Vagina (tissue), 2 donors: ENCODE measurements around the gene CFAP74. TPM values are rescaled to one million over a fixed set of nuclear protein-coding genes. Genes with fewer than 3 reads are reported as not detected.

Experiments used
- DNase-seq, 2 donors: peaks; one replicate each; pipeline ENCODE4 v3.0.0-alpha.2; 2017; ENCODE audit errors: extremely low spot score in 2 of 2
- H3K27ac ChIP-seq: fragments of 200-600 bp; sonication (generic); one replicate; pipeline ENCODE4 v1.5.1; 2019
- H3K27me3 ChIP-seq: fragments of 200-600 bp; sonication (generic); one replicate; pipeline ENCODE4 v1.5.1; 2019
- H3K36me3 ChIP-seq, 2 donors: fragments of 200-600 bp; sonication (generic); one replicate each; pipeline ENCODE4 v1.5.1; 2017 to 2019
- H3K4me1 ChIP-seq: fragments of 200-600 bp; sonication (generic); one replicate; pipeline ENCODE4 v1.5.1; 2019
- H3K4me3 ChIP-seq, 2 donors: fragments of 200-600 bp; sonication (generic); 1 replicate in 1 of 2; 2 replicates in 1 of 2; pipeline ENCODE4 v1.5.1; 2016 to 2019
- H3K9me3 ChIP-seq: fragments of 200-600 bp; sonication (generic); one replicate; pipeline ENCODE4 v1.5.1; 2019
- POLR2A ChIP-seq, 2 donors: fragments of 450-650 bp; IDR thresholded peaks; one replicate each; pipeline ENCODE4 v1.6.1; 2017; ENCODE audit warnings: antibody characterized with exemption in 2 of 2, mild to moderate bottlenecking in 2 of 2, moderate library complexity in 2 of 2
- POLR2AphosphoS5 ChIP-seq, 2 donors: sonication (generic); formaldehyde crosslinking; IDR thresholded peaks; one replicate each; pipeline ENCODE4 v1.9.0; 2017; ENCODE audit warnings: antibody characterized with exemption in 2 of 2, mild to moderate bottlenecking in 2 of 2, low read depth in 1 of 2; ENCODE audit not compliant: insufficient read depth in 1 of 2
- intact Hi-C: fragments of 100-400 bp; cut with DNase I; formaldehyde crosslinking; loops from one replicate; pipeline ENCODE4 v1.15.1; 2023
- total RNA-seq: library from RNA; depleted of rRNA; stranded (reverse); fragments of >200 nt; gene quantifications from one replicate; pipeline ENCODE4 v1.2.3, GENCODE V29; 2016
- TF ChIP-seq, protein P1 (sequence below), 3 experiments: fragments of 450-650 bp in 2 of 3; fragments of 200-600 bp in 1 of 3; sonication (generic) in 1 of 3; IDR thresholded peaks; one replicate each; pipeline ENCODE4 v1.5.1; 2017 to 2019; ENCODE audit warnings: antibody characterized with exemption in 3 of 3, mild to moderate bottlenecking in 2 of 3, moderate library complexity in 2 of 3

CFAP74 gene
- total RNA-seq, 1 donor from 2014 or later: not detected

DNA sequence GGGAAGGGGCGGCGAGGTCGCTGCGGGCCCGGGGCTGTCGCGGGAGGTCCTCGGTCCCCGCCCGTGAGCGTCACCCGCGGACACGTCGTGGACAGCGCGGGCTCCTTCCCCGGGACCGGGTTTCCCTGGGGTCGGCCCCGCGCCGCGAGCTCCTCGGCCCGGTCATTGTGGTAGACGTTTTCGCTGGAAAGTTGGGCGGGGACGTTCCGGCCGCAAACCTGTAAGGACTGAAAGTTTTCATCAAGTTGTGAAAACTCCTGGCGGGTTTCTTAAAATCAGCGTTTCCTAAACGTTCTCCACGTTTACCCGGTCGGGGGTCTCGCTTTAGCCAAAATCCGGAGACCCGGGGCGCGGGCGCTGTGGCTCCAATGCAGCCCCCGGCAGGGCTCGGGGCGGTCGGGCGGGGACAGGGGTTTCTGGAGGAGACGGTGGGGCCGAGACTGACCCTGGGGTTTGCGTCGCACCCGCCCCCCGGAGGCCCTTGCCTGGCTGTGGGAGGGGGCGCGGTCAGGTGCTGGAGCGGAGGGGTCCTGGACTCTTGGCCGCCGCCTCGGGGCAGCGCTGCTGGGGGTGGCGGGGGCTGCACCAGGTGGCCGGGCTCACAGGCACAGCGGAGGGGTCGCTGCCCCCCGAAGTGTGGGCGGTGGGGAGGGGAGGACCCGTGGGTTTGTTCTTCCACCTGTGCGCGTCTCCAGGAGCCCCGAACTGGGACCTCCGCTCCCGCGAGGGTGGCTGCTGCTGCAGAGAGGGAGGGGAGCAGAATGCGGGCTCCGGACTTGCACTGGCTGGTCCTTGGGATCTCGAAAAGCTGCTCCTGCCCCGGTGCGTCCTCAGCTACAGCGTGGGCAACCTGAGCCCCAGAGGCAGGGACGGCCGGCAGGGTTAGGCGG, 47.5 kb upstream of the CFAP74 start:
- H3K36me3 ChIP-seq: no peaks in the 10 kb centered on the region
- TF ChIP-seq POLR2A (IDR thresholded peaks at IDR 0.05) (no peak), POLR2AphosphoS5 (IDR thresholded peaks at IDR 0.05; ENCODE audit: insufficient read depth in 1 of 2, low read depth in 1 of 2) (no peak)
- TF ChIP-seq, protein P1, sequence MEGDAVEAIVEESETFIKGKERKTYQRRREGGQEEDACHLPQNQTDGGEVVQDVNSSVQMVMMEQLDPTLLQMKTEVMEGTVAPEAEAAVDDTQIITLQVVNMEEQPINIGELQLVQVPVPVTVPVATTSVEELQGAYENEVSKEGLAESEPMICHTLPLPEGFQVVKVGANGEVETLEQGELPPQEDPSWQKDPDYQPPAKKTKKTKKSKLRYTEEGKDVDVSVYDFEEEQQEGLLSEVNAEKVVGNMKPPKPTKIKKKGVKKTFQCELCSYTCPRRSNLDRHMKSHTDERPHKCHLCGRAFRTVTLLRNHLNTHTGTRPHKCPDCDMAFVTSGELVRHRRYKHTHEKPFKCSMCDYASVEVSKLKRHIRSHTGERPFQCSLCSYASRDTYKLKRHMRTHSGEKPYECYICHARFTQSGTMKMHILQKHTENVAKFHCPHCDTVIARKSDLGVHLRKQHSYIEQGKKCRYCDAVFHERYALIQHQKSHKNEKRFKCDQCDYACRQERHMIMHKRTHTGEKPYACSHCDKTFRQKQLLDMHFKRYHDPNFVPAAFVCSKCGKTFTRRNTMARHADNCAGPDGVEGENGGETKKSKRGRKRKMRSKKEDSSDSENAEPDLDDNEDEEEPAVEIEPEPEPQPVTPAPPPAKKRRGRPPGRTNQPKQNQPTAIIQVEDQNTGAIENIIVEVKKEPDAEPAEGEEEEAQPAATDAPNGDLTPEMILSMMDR (IDR thresholded peaks at IDR 0.05): no peak
- intact Hi-C loops: no loop called here
- H3K27me3 ChIP-seq: no peaks in the 10 kb centered on the region
- H3K9me3 ChIP-seq: no peaks in the 10 kb centered on the region
- H3K4me1 ChIP-seq: peaks cover 26% of the 10 kb centered on the region
- peak overlapping the region; percentile 55 for H3K27ac ChIP-seq
- peak overlapping the region; percentile 56 to 67 for H3K4me3 ChIP-seq
- DNase-seq: no peak

DNA sequence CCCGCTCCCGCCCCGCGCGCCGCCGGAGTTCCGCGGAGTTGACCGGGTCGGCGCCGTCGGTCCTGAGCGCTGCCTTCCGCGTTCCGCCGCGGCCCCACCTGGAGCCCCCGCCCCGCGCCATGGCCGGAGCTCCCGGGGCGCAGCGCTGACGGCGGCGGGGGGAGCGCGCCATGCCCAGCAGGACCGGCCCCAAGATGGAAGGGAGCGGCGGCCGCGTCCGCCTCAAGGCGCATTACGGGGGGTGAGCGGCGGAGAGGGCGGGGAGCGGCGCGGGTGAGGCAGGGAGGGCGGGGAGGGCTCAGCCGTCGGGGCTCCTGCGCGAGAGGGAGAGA, 46.8 kb upstream of the CFAP74 start:
- TF ChIP-seq POLR2AphosphoS5 (IDR thresholded peaks at IDR 0.05; ENCODE audit: insufficient read depth in 1 of 2, low read depth in 1 of 2): no peak
- TF ChIP-seq, protein P1 (IDR thresholded peaks at IDR 0.05): no peak
- no peak for TF ChIP-seq POLR2A (IDR thresholded peaks at IDR 0.05)
- H3K27me3 ChIP-seq: no peaks in the 10 kb centered on the region
- intact Hi-C loops: no loop called here

DNA sequence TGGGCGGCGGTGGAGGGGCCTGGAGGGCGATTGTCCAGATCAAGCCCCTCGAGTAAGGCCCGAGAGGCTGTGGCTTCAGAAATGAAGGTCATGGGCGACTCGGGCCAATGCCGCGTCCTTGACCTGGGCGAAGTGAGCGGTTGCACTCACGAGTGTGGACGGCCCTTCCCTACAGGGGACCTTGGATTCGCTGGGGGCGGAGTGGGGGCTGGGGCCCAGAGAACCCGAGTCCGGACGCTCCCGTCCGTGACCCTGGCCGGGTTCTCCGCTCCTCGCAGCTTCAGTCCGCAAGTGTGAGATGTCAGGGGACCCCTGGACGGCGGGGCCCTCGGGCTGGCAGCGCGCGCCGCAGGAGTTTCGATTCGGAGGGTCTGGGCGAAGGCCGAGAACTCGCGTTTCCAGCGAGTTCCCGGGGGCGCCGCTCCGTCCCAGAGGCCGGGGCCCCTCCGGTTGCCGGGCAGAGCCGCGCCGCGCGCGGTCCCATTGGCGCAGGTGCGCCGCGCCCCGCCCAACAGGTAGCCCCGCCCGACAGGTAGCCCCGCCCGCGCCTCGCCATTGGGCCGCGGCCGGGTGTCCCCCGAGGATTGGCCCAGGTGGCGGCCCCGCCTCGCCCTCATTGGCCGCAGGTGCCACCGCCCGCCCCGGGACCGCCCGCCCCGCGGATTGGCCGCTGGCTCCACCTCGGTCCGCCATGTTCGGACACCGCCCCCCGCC, 46.3 kb upstream of the CFAP74 start, which contains the start of gene PRKCZ:
PRKCZ (plus strand) TSS at position 694 of the 714 bp plus-strand sequence. CDS start 220 bp downstream, outside the sequence.
- intact Hi-C loops: loop anchor here (5.0 kb wide), 1 partner anchor 88 kb away; no protein-coding TSS in a partner anchor
- Histone ChIP-seq H3K9me3 (no peaks in the 10 kb centered on the region), H3K27ac (peak within 1 kb of the TSS; percentile 55), H3K27me3 (no peaks in the 10 kb centered on the region), H3K4me3 (peak within 1 kb of the TSS; percentile 56 to 67), H3K36me3 (no peaks in the 10 kb centered on the region), H3K4me1 (peaks cover 38% of the 10 kb centered on the region)
- TF ChIP-seq, protein P1 (IDR thresholded peaks at IDR 0.05): no peak
- TF ChIP-seq POLR2A (IDR thresholded peaks at IDR 0.05) (no peak), POLR2AphosphoS5 (IDR thresholded peaks at IDR 0.05; ENCODE audit: insufficient read depth in 1 of 2, low read depth in 1 of 2) (no peak)
- DNase-seq: no peak

More for the DNA sequence above, 46.8 kb upstream of the CFAP74 start:
- peak overlapping the region; percentile 56 to 67 for H3K4me3 ChIP-seq
- H3K27ac ChIP-seq: peak overlapping the region; percentile 55
- peaks cover 32% of the 10 kb centered on the region for H3K4me1 ChIP-seq
- no peaks in the 10 kb centered on the region for H3K36me3 ChIP-seq
- H3K9me3 ChIP-seq: no peaks in the 10 kb centered on the region
- no peak for DNase-seq

DNA sequence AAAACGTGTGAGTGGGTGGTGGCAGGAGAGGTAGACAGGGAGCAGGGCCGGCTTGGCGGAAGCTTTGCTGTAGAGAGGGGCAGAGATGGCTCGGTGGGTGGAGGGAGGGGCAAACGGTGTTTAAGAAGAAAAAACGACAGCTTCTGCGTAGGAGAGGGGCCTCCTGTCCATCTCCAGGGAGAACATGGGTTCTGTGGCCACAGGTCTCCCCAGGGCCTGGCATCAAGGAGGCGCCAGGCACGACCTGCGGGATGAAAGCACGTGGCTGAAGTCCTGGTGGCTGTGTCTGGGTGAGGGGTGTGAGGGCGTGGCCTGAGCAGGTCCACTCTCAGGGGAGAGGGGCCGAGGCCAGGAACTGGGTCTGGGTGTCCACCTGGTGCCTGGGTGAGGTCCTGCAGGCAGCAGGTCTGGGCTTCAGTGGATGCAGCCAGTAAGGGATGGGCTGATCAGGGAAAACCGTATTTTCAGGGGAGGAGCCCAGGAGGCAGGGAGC, 45.7 kb upstream of the CFAP74 start:
- TF ChIP-seq, protein P1 (IDR thresholded peaks at IDR 0.05): no peak
- TF ChIP-seq POLR2AphosphoS5 (IDR thresholded peaks at IDR 0.05; ENCODE audit: insufficient read depth in 1 of 2, low read depth in 1 of 2) (no peak), POLR2A (IDR thresholded peaks at IDR 0.05) (no peak)
- no peak for DNase-seq
- no peaks in the 10 kb centered on the region for H3K27me3 ChIP-seq
- H3K27ac ChIP-seq: no peak overlapping the region
- no peaks in the 10 kb centered on the region for H3K36me3 ChIP-seq
- intact Hi-C loops: loop anchor here (5.0 kb wide), 1 partner anchor 87 kb away; no protein-coding TSS in a partner anchor
- H3K4me1 ChIP-seq: peaks cover 44% of the 10 kb centered on the region
- H3K4me3 ChIP-seq: peak overlapping the region; percentile 56 to 67
- no peaks in the 10 kb centered on the region for H3K9me3 ChIP-seq
